Transverse colon (tissue), 4 donors: Measurements from ENCODE around the gene EVI5. TPM values are rescaled to one million over a fixed set of nuclear protein-coding genes. Genes with fewer than 3 reads are reported as not detected.

ENCODE experiments used
- DNase-seq: peaks from one replicate; pipeline ENCODE4 v3.0.0-alpha.2; 2019
- H3K27ac ChIP-seq, 4 donors: fragments of 200-600 bp; sonication (generic); 2 replicates each; pipeline ENCODE4 v1.5.1; 2016 to 2018; ENCODE audit warnings: inconsistent platforms in 4 of 4
- H3K27me3 ChIP-seq: fragments of 200-600 bp; sonication (generic); 2 replicates; pipeline ENCODE4 v1.5.1; 2017; ENCODE audit warnings: inconsistent platforms
- H3K36me3 ChIP-seq, 4 donors: fragments of 200-600 bp; sonication (generic); 2 replicates each; pipeline ENCODE4 v1.5.1; 2017 to 2019; ENCODE audit warnings: inconsistent platforms in 4 of 4
- H3K4me1 ChIP-seq, 4 donors: fragments of 200-600 bp; sonication (generic); 2 replicates each; pipeline ENCODE4 v1.5.1; 2017 to 2020; ENCODE audit warnings: inconsistent platforms in 4 of 4
- H3K4me3 ChIP-seq, 4 donors: fragments of 200-600 bp; sonication (generic); 1 replicate in 1 of 4; 2 replicates in 3 of 4; pipeline versions ENCODE4 v1.5.1 to v1.6.1; 2017 to 2019; ENCODE audit warnings: inconsistent platforms in 4 of 4
- H3K9me3 ChIP-seq, 2 donors: fragments of 200-600 bp; sonication (generic); 2 replicates each; pipeline ENCODE4 v1.5.1; 2017 to 2019; ENCODE audit warnings: inconsistent platforms in 2 of 2
- EP300 ChIP-seq: sonication (generic); formaldehyde crosslinking; IDR thresholded peaks from one replicate; pipeline ENCODE4 v1.6.1; 2017; ENCODE audit warnings: antibody characterized with exemption, low read depth
- POLR2A ChIP-seq: fragments of 450-650 bp; IDR thresholded peaks from one replicate; pipeline ENCODE4 v1.6.1; 2016; ENCODE audit warnings: antibody characterized with exemption, mild to moderate bottlenecking, moderate library complexity
- POLR2AphosphoS5 ChIP-seq, 3 donors: sonication (generic); formaldehyde crosslinking; IDR thresholded peaks; one replicate each; pipeline ENCODE4 v1.6.1; 2016; ENCODE audit warnings: antibody characterized with exemption in 3 of 3
- WGBS, 2 donors: methylation state at CpG; one replicate each; pipeline ENCODE4 v1.1.5; 2018; ENCODE audit warnings: low coverage in 1 of 2; 5-methylcytosine and 5-hydroxymethylcytosine counted together
- in situ Hi-C, 4 donors: fragments of 200-750 bp; cut with MboI; loops; one replicate each; pipeline versions ENCODE4 v1.15.0 to v1.15.1; 2017; ENCODE audit warnings: low sequenced_read_pairs in 3 of 4, low pct_ligation_motif_present in 1 of 4, low pct_unique_long_range_greater_than_20kb in 1 of 4
- intact Hi-C: fragments of 100-400 bp; cut with DNase I; formaldehyde crosslinking; loops from one replicate; pipeline ENCODE4 v1.15.1; 2023; ENCODE audit warnings: low total_unique reads
- total RNA-seq, 4 donors: library from RNA; depleted of rRNA; stranded (reverse); fragments of >200 nt; gene quantifications; one replicate each; pipeline ENCODE4 v1.1.0, GENCODE V29; 2016
- TF ChIP-seq, protein P1 (sequence below), 5 experiments: fragments of 200-600 bp in 3 of 5; fragments of 450-650 bp in 2 of 5; sonication (generic) in 3 of 5; IDR thresholded peaks; 1 replicate in 2 of 5; 2 replicates in 3 of 5; pipeline ENCODE4 v1.5.1; 2016 to 2017; ENCODE audit warnings: antibody characterized with exemption in 5 of 5, inconsistent platforms in 3 of 5, mild to moderate bottlenecking in 2 of 5, moderate library complexity in 1 of 5

EVI5 gene
- total RNA-seq, 4 donors from 2014 or later, result 10.5 to 57.6 (median 15.3) TPM

GRCh38 chr1:92485381-92486250 is 299.3 kb downstream of the EVI5 start:
- Histone ChIP-seq H3K4me3 (peak overlapping the region; percentile 27 to 64 (median 44)), H3K9me3 (no peaks in the 10 kb centered on the region), H3K4me1 (peaks cover 12 to 66% (median 63%) of the 10 kb centered on the region in 4 donors), H3K27me3 (peaks cover 92% of the 10 kb centered on the region), H3K27ac (peak overlapping the region; percentile 71 to 82 (median 74)), H3K36me3 (no peaks in the 10 kb centered on the region)
- DNase-seq, result peak; percentile 82
- intact Hi-C loops (no loop called here), in situ Hi-C loops (no loop called here)
- TF ChIP-seq POLR2A (peak; percentile 36), POLR2AphosphoS5 (IDR thresholded peaks at IDR 0.05) (peak in 2 of 3 donors; percentile 15 to 32), EP300 (no peak)
- TF ChIP-seq, protein P1, sequence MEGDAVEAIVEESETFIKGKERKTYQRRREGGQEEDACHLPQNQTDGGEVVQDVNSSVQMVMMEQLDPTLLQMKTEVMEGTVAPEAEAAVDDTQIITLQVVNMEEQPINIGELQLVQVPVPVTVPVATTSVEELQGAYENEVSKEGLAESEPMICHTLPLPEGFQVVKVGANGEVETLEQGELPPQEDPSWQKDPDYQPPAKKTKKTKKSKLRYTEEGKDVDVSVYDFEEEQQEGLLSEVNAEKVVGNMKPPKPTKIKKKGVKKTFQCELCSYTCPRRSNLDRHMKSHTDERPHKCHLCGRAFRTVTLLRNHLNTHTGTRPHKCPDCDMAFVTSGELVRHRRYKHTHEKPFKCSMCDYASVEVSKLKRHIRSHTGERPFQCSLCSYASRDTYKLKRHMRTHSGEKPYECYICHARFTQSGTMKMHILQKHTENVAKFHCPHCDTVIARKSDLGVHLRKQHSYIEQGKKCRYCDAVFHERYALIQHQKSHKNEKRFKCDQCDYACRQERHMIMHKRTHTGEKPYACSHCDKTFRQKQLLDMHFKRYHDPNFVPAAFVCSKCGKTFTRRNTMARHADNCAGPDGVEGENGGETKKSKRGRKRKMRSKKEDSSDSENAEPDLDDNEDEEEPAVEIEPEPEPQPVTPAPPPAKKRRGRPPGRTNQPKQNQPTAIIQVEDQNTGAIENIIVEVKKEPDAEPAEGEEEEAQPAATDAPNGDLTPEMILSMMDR (IDR thresholded peaks at IDR 0.05), result peak in 4 of 5 experiments; percentile 27 to 46 (median 38)
- WGBS, 2 donors, result 2% methylated on average over 50 of the region's 82 CpGs; no CpG with 5 or more reads in 1 of the 2 donors

DNA sequence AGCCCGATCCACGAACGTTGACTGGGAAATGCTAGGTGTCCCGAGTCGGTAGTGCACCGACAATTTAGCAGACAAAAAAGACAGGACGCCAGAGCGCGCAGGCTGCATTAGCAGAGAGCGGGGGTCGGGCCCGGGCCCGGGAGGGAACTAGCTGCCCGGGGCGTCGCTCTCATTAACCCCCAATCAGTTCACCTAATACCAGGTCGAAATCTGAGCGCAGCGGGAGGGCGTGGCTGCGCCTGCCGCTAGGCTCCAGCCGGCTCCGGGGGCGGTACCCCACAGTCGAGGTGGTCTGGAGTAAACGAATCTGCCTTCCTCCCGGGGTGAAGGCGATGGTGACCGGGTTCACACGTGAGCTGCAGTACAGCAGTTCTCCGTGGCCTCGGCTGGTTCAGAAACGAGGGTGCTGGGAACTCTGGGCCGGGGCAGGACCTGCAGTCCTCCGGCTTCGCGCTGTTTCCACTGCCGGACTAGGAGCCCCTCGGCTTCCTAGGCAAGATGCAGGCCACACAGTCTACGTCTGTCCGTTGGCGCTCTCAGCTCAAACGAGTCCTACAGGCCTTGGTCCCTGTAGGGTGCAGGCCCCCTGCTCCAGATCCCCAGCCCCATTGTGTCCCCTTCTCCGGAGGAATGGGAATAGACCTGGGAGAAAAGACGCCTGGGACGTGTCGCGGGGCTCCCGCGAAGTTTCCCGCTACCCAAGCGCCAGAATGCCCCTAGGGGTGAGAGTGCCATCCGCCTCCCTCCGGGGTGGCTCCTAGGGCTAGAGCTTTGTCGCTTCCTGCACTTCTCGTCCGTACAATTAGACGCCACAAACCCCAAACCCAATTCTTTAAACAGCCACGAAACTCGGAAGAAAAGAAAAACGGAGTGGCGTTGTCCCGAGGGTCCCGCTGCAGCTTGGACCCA is 300.2 kb downstream of the EVI5 start:
- TF ChIP-seq POLR2AphosphoS5 (IDR thresholded peaks at IDR 0.05), result peak in 1 of 3 donors; percentile 58
- no peak for TF ChIP-seq POLR2A
- TF ChIP-seq, protein P1 (IDR thresholded peaks at IDR 0.05), result no peak
- Histone ChIP-seq H3K36me3 (no peaks in the 10 kb centered on the region), H3K9me3 (no peaks in the 10 kb centered on the region), H3K4me1 (peaks cover 12 to 72% (median 67%) of the 10 kb centered on the region in 4 donors), H3K27me3 (peaks cover 99% of the 10 kb centered on the region), H3K27ac (peak overlapping the region; percentile 71 to 82 (median 74)), H3K4me3 (peak overlapping the region in 3 of 4 donors; percentile 36 to 64 (median 51))
- 0 to 3% methylated on average over 12 to 32 of the region's 65 CpGs for WGBS, 2 donors
- intact Hi-C loops, result no loop called here
- DNase-seq, result peak; percentile 69
- in situ Hi-C loops, result no loop called here

- peaks cover 99% of the 10 kb centered on the region for H3K27me3 ChIP-seq
- no peaks in the 10 kb centered on the region for H3K9me3 ChIP-seq
- H3K27ac ChIP-seq, result peak overlapping the region; percentile 71 to 82 (median 74)
- intact Hi-C loops (no loop called here), in situ Hi-C loops (no loop called here)
- H3K4me3 ChIP-seq, result peak overlapping the region; percentile 6 to 64 (median 44)
- DNase-seq, result peak; percentile 66
- no peaks in the 10 kb centered on the region for H3K36me3 ChIP-seq
- whole genome bisulfite sequencing, 2 donors, result 1 to 5% methylated on average over 8 to 56 of the region's 56 CpGs
- H3K4me1 ChIP-seq, result peaks cover 12 to 72% (median 67%) of the 10 kb centered on the region in 4 donors
- TF ChIP-seq POLR2A, result no peak
- peak in 1 of 3 donors; percentile 40 for TF ChIP-seq POLR2AphosphoS5 (IDR thresholded peaks at IDR 0.05)
Observed at GRCh38 chr1:92483610-92484471, 301.1 kb downstream of the EVI5 start.
